Measurements from ENCODE around the gene FXYD1. TPM values are rescaled to one million over a fixed set of nuclear protein-coding genes. Genes with fewer than 3 reads are reported as not detected.
A peak's percentile ranks its signal among the peaks of the same experiment; 100 is the strongest.

FXYD1 gene
- total RNA-seq, 1 experiment from 2014 or later, result not detected

- DNase-seq (ENCODE audit: low spot score), result peak; percentile 77
Observed at GRCh38 chr19:35107545-35107944, 31.1 kb upstream of the FXYD1 start.

GRCh38 chr19:35108730-35109129, 29.9 kb upstream of the FXYD1 start:
- no peak for DNase-seq (ENCODE audit: low spot score)

- peak; percentile 70 for DNase-seq (ENCODE audit: low spot score)
Observed at GRCh38 chr19:35109395-35110112, 29.1 kb upstream of the FXYD1 start.

GRCh38 chr19:35110974-35111373, 27.6 kb upstream of the FXYD1 start:
- no peak for DNase-seq (ENCODE audit: low spot score)

- DNase-seq (ENCODE audit: low spot score), result no peak
Observed at GRCh38 chr19:35112995-35113688, 25.5 kb upstream of the FXYD1 start.

GRCh38 chr19:35114353-35115176, 24.1 kb upstream of the FXYD1 start:
- DNase-seq (ENCODE audit: low spot score), result peak; percentile 45

GRCh38 chr19:35115177-35115951, 23.3 kb upstream of the FXYD1 start, which contains the start of gene FXYD3:
Gene FXYD3, plus strand, starts transcription at chr19:35115823. Its CDS starts 3,554 bp downstream, at chr19:35119377.
- DNase-seq (ENCODE audit: low spot score), result no peak

- DNase-seq (ENCODE audit: low spot score), result no peak
Observed at GRCh38 chr19:35116072-35116801, 22.4 kb upstream of the FXYD1 start.

- DNase-seq (ENCODE audit: low spot score), result no peak
Observed at GRCh38 chr19:35117116-35117515, 21.5 kb upstream of the FXYD1 start.

GRCh38 chr19:35117799-35118198, 20.8 kb upstream of the FXYD1 start:
- DNase-seq (ENCODE audit: low spot score), result no peak

- no peak for DNase-seq (ENCODE audit: low spot score)
Observed at GRCh38 chr19:35118268-35119020, 20.2 kb upstream of the FXYD1 start.

- no peak for DNase-seq (ENCODE audit: low spot score)
Observed at GRCh38 chr19:35119091-35119490, 19.5 kb upstream of the FXYD1 start.

- no peak for DNase-seq (ENCODE audit: low spot score)
Observed at GRCh38 chr19:35119578-35120155, 19.0 kb upstream of the FXYD1 start.

GRCh38 chr19:35120492-35120891, 18.1 kb upstream of the FXYD1 start:
- DNase-seq (ENCODE audit: low spot score), result peak; percentile 76

GRCh38 chr19:35120898-35121297, 17.7 kb upstream of the FXYD1 start:
- DNase-seq (ENCODE audit: low spot score), result peak; percentile 52

GRCh38 chr19:35122687-35123551, 15.7 kb upstream of the FXYD1 start:
- DNase-seq (ENCODE audit: low spot score), result no peak

GRCh38 chr19:35123573-35123972, 15.1 kb upstream of the FXYD1 start:
- no peak for DNase-seq (ENCODE audit: low spot score)
